Heart left ventricle (tissue), 16 donors: Measurements from ENCODE around the gene HCN2. TPM values are rescaled to one million over a fixed set of nuclear protein-coding genes. Genes with fewer than 3 reads are reported as not detected.
A peak's percentile ranks its signal among the peaks of the same experiment; 100 is the strongest.
"Not testable (repeated sequence)": the region's sequence is repeated elsewhere in the genome, so short reads cannot be mapped to it uniquely, and the experiment has no call there.

ENCODE experiments used
- ATAC-seq, 4 donors: fragments of 200-7000 bp; cut with Tn5 transposase; one replicate each; pipeline ENCODE4 v1.9.1; 2020 to 2022; ENCODE audit warnings: moderate library complexity in 4 of 4, mild to moderate bottlenecking in 3 of 4, moderate number of reproducible peaks in 1 of 4
- DNase-seq, 5 donors: peaks; one replicate each; pipeline ENCODE4 v3.0.0-alpha.2; 2020
- H3K27ac ChIP-seq, 12 donors: fragments of 200-600 bp; sonication (generic) in 4 of 12; one replicate each; pipeline versions ENCODE4 v1.5.0 to v1.8.0; 2016 to 2022; ENCODE audit warnings: mild to moderate bottlenecking in 2 of 12
- H3K27me3 ChIP-seq, 9 donors: fragments of 200-600 bp; sonication (generic) in 2 of 9; one replicate each; pipeline versions ENCODE4 v1.5.1 to v1.8.0; 2016 to 2022; ENCODE audit warnings: mild to moderate bottlenecking in 3 of 9
- H3K36me3 ChIP-seq, 9 donors: fragments of 200-600 bp; sonication (generic) in 2 of 9; one replicate each; pipeline versions ENCODE4 v1.5.0 to v1.8.0; 2018 to 2022; ENCODE audit warnings: mild to moderate bottlenecking in 2 of 9
- H3K4me1 ChIP-seq, 12 donors: fragments of 200-600 bp; sonication (generic) in 4 of 12; one replicate each; pipeline versions ENCODE4 v1.5.0 to v1.8.0; 2016 to 2022; ENCODE audit warnings: mild to moderate bottlenecking in 3 of 12
- H3K4me3 ChIP-seq, 12 donors: fragments of 200-600 bp; sonication (generic) in 4 of 12; one replicate each; pipeline versions ENCODE4 v1.5.0 to v1.8.0; 2017 to 2022; ENCODE audit warnings: mild to moderate bottlenecking in 9 of 12, moderate library complexity in 4 of 12
- H3K9me3 ChIP-seq, 12 donors: fragments of 200-600 bp; sonication (generic) in 4 of 12; one replicate each; pipeline versions ENCODE4 v1.5.0 to v1.8.0; 2016 to 2022; ENCODE audit warnings: mild to moderate bottlenecking in 1 of 12
- POLR2A ChIP-seq, 2 donors: fragments of 450-650 bp; IDR thresholded peaks; one replicate each; pipeline ENCODE4 v1.6.1; 2017; ENCODE audit warnings: antibody characterized with exemption in 2 of 2, mild to moderate bottlenecking in 2 of 2, moderate library complexity in 2 of 2
- WGBS, 4 donors: extraction: QIAGEN DNeasy Blood & Tissue Kit in 2 of 4; methylation state at CpG; one replicate each; pipeline versions ENCODE4 v1.1.5 to v1.1.7; 2013 to 2018; 5-methylcytosine and 5-hydroxymethylcytosine counted together
- intact Hi-C, 10 donors: fragments of 100-400 bp; cut with DNase I; formaldehyde crosslinking; loops; one replicate each; pipeline versions ENCODE4 v1.11.1 to v1.14.2; 2022
- polyA plus RNA-seq, 2 donors: library from polyadenylated mRNA; stranded (reverse); fragments of 200-250 nt; gene quantifications; one replicate each; pipeline ENCODE4 v1.2.3, GENCODE V29; 2013
- total RNA-seq, 9 donors: library from RNA; depleted of rRNA in 2 of 9; stranded (reverse); fragments of >200 nt in 2 of 9; fragmentation: NEBNext Ultra II Directional in 3 of 9; extraction: Animal tissue kit (Norgen Biotek cat#: 25700) in 3 of 9; gene quantifications; one replicate each; pipeline versions ENCODE4 v1.1.0 to v1.2.4, GENCODE V29; 2016 to 2023
- TF ChIP-seq, protein P1 (sequence below), 12 donors: fragments of 200-600 bp; sonication (generic) in 4 of 12; IDR thresholded peaks; one replicate each; pipeline versions ENCODE4 v1.5.0 to v1.8.0; 2018 to 2022; ENCODE audit warnings: antibody characterized with exemption in 12 of 12, mild to moderate bottlenecking in 5 of 12
- donor health status: ischemic (EF 13 %, LVEDD 7.1; RV severe dilation, severe dysfunction).
- donor health status: healthy with polysubstance abuse.
- donor health status: DM: no; HTN: yes; CAD: no.
- donor health status: DM: no; HTN: no; CAD: no.
- donor health status: ischemic (EF 25% LVEDD 6.9; RV normal size, moderate dysfunction).
- donor health status: ischemic (EF 25% LVEDD 5.7; RV mildly dilated, moderate dysfunction).
- donor health status: healthy.
- donor health status: DM: yes; HTN: yes; CAD: no.
- donor health status: ischemic (EF 35%, LVEDD 5.7; RV mildly dilated, moderate dysfunction).
- donor health status: nonischemic (EF 11% LVEDD 7.7; RV severe dilation, severe dysfunction).
- donor health status: DM: yes; HTN: yes; CAD: no.
- donor health status: PGD.
- donor health status: ischemic (EF 29% LVEDD 5.4; RV normal size, mild dysfunction).
- donor health status: nonischemic (EF 23%, LVEDD 6.1; RV moderate dilation, normal function).

HCN2 gene
- total and polyA plus RNA-seq, 11 donors = 4.1 to 27.4 (median 15.4) TPM

- Histone ChIP-seq H3K27me3 (peaks cover 0 to 16% (median 10%) of the 10 kb centered on the region in 9 donors), H3K9me3 (no peaks in the 10 kb centered on the region), H3K27ac (peak overlapping the region in 2 of 12 donors; percentile 27 to 38), H3K4me3 (no peak overlapping the region), H3K4me1 (peaks cover 0 to 61% (median 23%) of the 10 kb centered on the region in 12 donors), H3K36me3 (peaks cover 0 to 48% (median 36%) of the 10 kb centered on the region in 9 donors)
- 66 to 79% (median 70%) methylated on average over 3 to 5 of the region's 5 CpGs for WGBS, 4 donors
- ATAC-seq (peak in 3 of 4 donors; percentile 0 to 1 (median 0)), DNase-seq (peak in 1 of 5 donors; percentile 43)
- TF ChIP-seq, protein P1, sequence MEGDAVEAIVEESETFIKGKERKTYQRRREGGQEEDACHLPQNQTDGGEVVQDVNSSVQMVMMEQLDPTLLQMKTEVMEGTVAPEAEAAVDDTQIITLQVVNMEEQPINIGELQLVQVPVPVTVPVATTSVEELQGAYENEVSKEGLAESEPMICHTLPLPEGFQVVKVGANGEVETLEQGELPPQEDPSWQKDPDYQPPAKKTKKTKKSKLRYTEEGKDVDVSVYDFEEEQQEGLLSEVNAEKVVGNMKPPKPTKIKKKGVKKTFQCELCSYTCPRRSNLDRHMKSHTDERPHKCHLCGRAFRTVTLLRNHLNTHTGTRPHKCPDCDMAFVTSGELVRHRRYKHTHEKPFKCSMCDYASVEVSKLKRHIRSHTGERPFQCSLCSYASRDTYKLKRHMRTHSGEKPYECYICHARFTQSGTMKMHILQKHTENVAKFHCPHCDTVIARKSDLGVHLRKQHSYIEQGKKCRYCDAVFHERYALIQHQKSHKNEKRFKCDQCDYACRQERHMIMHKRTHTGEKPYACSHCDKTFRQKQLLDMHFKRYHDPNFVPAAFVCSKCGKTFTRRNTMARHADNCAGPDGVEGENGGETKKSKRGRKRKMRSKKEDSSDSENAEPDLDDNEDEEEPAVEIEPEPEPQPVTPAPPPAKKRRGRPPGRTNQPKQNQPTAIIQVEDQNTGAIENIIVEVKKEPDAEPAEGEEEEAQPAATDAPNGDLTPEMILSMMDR (IDR thresholded peaks at IDR 0.05) = no peak
- TF ChIP-seq POLR2A (IDR thresholded peaks at IDR 0.05) = no peak
- intact Hi-C loops = loop anchor here in 2 of 10 donors (5.0 to 10.0 kb wide), 2 partner anchors 48 to 151 kb away; partner anchors contain the start of gene POLRMT (in 1 of the 2)
These were observed 5.8 kb upstream of the HCN2 start for GRCh38 chr19:583968-584239.

DNA sequence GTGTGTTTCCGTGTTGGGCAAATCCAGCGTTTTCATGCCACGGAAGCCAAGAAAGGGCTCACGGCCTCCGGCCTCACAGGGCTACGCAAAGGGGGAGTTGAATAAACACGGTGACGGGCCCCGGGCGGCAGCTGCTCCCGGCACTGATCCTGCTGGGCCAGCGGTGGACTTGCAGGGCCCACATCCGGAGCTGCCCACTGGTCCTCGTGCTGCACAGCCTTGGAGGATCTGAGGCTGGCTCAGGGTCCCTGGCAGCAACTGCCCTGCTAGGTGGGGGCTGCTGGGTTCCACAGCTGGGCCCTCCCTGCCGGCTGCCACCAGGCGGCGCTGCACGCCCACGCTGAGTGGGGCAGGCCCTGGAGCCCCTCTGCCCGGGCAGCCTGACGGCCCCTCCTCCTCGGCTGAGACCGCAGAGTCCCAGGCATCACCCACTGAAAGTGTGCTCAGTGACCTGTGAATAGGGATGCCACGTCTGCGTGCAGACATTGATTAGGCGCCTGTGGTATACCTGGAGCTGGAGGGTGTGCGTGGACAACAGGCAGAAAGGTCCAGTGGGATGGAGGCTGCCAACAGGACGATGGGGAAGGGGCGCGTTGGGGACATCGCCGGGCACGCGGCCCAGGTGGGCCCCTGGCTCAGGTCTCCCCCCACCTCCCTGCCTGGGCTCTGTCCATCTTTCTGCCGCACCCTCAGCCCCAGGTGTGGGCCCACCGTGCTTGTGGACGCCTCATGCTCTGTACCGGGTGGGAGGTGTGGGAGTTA, 5.3 kb upstream of the HCN2 start:
- Histone ChIP-seq H3K4me3 (no peak overlapping the region), H3K4me1 (peaks cover 0 to 61% (median 25%) of the 10 kb centered on the region in 12 donors), H3K9me3 (no peaks in the 10 kb centered on the region), H3K27me3 (peaks cover 4 to 21% (median 15%) of the 10 kb centered on the region in 9 donors), H3K27ac (peak overlapping the region in 2 of 12 donors; percentile 27 to 38), H3K36me3 (peaks cover 0 to 43% (median 35%) of the 10 kb centered on the region in 9 donors)
- peak; percentile 56 to 68 (median 63) for ATAC-seq
- peak in 2 of 5 donors; percentile 67 to 82 for DNase-seq
- 21 to 29% (median 24%) methylated on average over 17 to 38 of the region's 38 CpGs for WGBS, 4 donors
- intact Hi-C loops = loop anchor here in 2 of 10 donors (5.0 to 10.0 kb wide), 2 partner anchors 48 to 150 kb away; partner anchors contain the start of gene POLRMT (in 1 of the 2)
- TF ChIP-seq, protein P1 (IDR thresholded peaks at IDR 0.05) = peak; percentile 76 to 95 (median 83)
- peak in 1 of 2 donors; percentile 43 for TF ChIP-seq POLR2A (IDR thresholded peaks at IDR 0.05)

DNA sequence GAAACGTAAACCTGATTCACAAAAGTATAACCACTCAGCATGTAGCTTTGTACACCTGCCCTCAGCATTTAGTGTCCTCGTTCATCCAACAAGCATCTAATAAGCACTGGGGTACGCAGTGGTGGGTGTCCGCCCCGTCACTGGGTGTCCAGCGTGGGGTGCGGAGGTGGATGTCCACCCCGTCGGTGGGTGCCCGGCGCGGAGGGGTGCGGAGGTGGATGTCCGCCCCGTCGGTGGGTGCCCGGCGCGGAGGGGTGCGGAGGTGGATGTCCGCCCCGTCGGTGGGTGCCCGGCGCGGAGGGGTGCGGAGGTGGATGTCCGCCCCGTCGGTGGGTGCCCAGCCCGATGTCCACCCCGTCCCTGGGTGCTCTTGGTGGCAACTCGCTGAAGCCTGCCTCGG, 4.5 kb upstream of the HCN2 start:
- intact Hi-C loops = loop anchor here in 1 of 10 donors (10.0 kb wide), 1 partner anchor 150 kb away; no protein-coding TSS in a partner anchor
- H3K4me3 ChIP-seq, ATAC-seq, H3K27ac ChIP-seq, H3K9me3 ChIP-seq: not testable (repeated sequence)
- DNase-seq = peak in 1 of 5 donors; percentile 54
- H3K27me3 ChIP-seq = peaks cover 5 to 22% (median 15%) of the 10 kb centered on the region in 9 donors
- H3K4me1 ChIP-seq = peaks cover 0 to 55% (median 25%) of the 10 kb centered on the region in 12 donors
- 78 to 86% (median 82%) methylated on average over 18 to 34 of the region's 34 CpGs for WGBS, 4 donors
- peaks cover 0 to 36% (median 29%) of the 10 kb centered on the region in 9 donors for H3K36me3 ChIP-seq

GRCh38 chr19:585551-586110, 4.0 kb upstream of the HCN2 start:
- H3K36me3 ChIP-seq = peaks cover 0 to 31% (median 24%) of the 10 kb centered on the region in 9 donors
- H3K27me3 ChIP-seq = peaks cover 8 to 26% (median 15%) of the 10 kb centered on the region in 9 donors
- peaks cover 0 to 53% (median 27%) of the 10 kb centered on the region in 12 donors for H3K4me1 ChIP-seq
- no peaks in the 10 kb centered on the region for H3K9me3 ChIP-seq
- no peak for TF ChIP-seq POLR2A (IDR thresholded peaks at IDR 0.05)
- TF ChIP-seq, protein P1 (IDR thresholded peaks at IDR 0.05) = no peak
- DNase-seq = peak in 1 of 5 donors; percentile 40
- peak in 2 of 4 donors; percentile 2 to 3 for ATAC-seq
- intact Hi-C loops = loop anchor here in 1 of 10 donors (10.0 kb wide), 1 partner anchor 149 kb away; no protein-coding TSS in a partner anchor
- H3K4me3 ChIP-seq = no peak overlapping the region
- H3K27ac ChIP-seq = no peak overlapping the region
- 59 to 68% (median 64%) methylated on average over 8 to 10 of the region's 10 CpGs for WGBS, 4 donors
